Peyer's patch (tissue), 4 donors: ENCODE measurements around the gene ARHGAP28. TPM values are rescaled to one million over a fixed set of nuclear protein-coding genes. Genes with fewer than 3 reads are reported as not detected.

Experiments used
- DNase-seq, 3 donors: peaks; one replicate each; pipeline ENCODE4 v3.0.0-alpha.2; 2017 to 2019
- H3K27ac ChIP-seq, 4 donors: fragments of 200-600 bp; sonication (generic); one replicate each; pipeline ENCODE4 v1.5.1; 2016 to 2019
- H3K27me3 ChIP-seq, 2 donors: fragments of 200-600 bp; sonication (generic); one replicate each; pipeline ENCODE4 v1.5.1; 2019
- H3K36me3 ChIP-seq, 3 donors: fragments of 200-600 bp; sonication (generic); one replicate each; pipeline ENCODE4 v1.5.1; 2016 to 2019
- H3K4me1 ChIP-seq, 4 donors: fragments of 200-600 bp; sonication (generic); one replicate each; pipeline ENCODE4 v1.5.1; 2016 to 2019
- H3K4me3 ChIP-seq, 4 donors: fragments of 200-600 bp; sonication (generic); 1 replicate in 3 of 4; 2 replicates in 1 of 4; pipeline ENCODE4 v1.5.1; 2016 to 2019; ENCODE audit warnings: mild to moderate bottlenecking in 1 of 4
- H3K9me3 ChIP-seq, 4 donors: fragments of 200-600 bp; sonication (generic); one replicate each; pipeline ENCODE4 v1.5.1; 2016 to 2019; ENCODE audit warnings: mild to moderate bottlenecking in 1 of 4
- CTCF ChIP-seq, 6 experiments: fragments of 450-650 bp in 4 of 6; fragments of 200-600 bp in 2 of 6; sonication (generic) in 1 of 6; IDR thresholded peaks; one replicate each; pipeline ENCODE4 v1.5.1; 2017 to 2019; ENCODE audit warnings: antibody characterized with exemption in 6 of 6, mild to moderate bottlenecking in 3 of 6, moderate library complexity in 1 of 6
- POLR2A ChIP-seq, 2 donors: fragments of 450-650 bp; IDR thresholded peaks; one replicate each; pipeline ENCODE4 v1.5.1; 2017; ENCODE audit warnings: antibody characterized with exemption in 2 of 2, mild to moderate bottlenecking in 2 of 2, moderate library complexity in 2 of 2
- total RNA-seq, 4 donors: library from RNA; depleted of rRNA; stranded (reverse); fragments of >200 nt; gene quantifications; one replicate each; pipeline ENCODE4 v1.1.0, GENCODE V29; 2016

ARHGAP28 gene
- total RNA-seq, 4 donors from 2014 or later, result 1.0 to 35.5 (median 3.3) TPM

- Histone ChIP-seq H3K27ac (no peak overlapping the region), H3K4me3 (no peak overlapping the region), H3K36me3 (no peaks in the 10 kb centered on the region), H3K9me3 (no peaks in the 10 kb centered on the region), H3K27me3 (no peaks in the 10 kb centered on the region), H3K4me1 (no peaks in the 10 kb centered on the region)
- no peak for TF ChIP-seq POLR2A (IDR thresholded peaks at IDR 0.05)
- no peak for TF ChIP-seq CTCF (IDR thresholded peaks at IDR 0.05)
- DNase-seq, result no peak
Observed at GRCh38 chr18:6719098-6719846, 10.2 kb upstream of the ARHGAP28 start.

GRCh38 chr18:6719910-6720683 is 9.4 kb upstream of the ARHGAP28 start:
- Histone ChIP-seq H3K36me3 (no peaks in the 10 kb centered on the region), H3K27ac (no peak overlapping the region), H3K27me3 (no peaks in the 10 kb centered on the region), H3K4me3 (no peak overlapping the region), H3K9me3 (no peaks in the 10 kb centered on the region), H3K4me1 (no peaks in the 10 kb centered on the region)
- no peak for DNase-seq
- TF ChIP-seq CTCF (IDR thresholded peaks at IDR 0.05) (no peak), POLR2A (IDR thresholded peaks at IDR 0.05) (no peak)

GRCh38 chr18:6721755-6722154 is 7.8 kb upstream of the ARHGAP28 start:
- H3K27me3 ChIP-seq, result no peaks in the 10 kb centered on the region
- no peaks in the 10 kb centered on the region for H3K9me3 ChIP-seq
- TF ChIP-seq POLR2A (IDR thresholded peaks at IDR 0.05), result no peak
- no peak for TF ChIP-seq CTCF (IDR thresholded peaks at IDR 0.05)
- H3K36me3 ChIP-seq, result no peaks in the 10 kb centered on the region
- no peaks in the 10 kb centered on the region for H3K4me1 ChIP-seq
- H3K4me3 ChIP-seq, result no peak overlapping the region
- H3K27ac ChIP-seq, result no peak overlapping the region
- DNase-seq, result no peak

GRCh38 chr18:6722690-6723089 is 6.8 kb upstream of the ARHGAP28 start:
- no peak for DNase-seq
- Histone ChIP-seq H3K4me3 (no peak overlapping the region), H3K27ac (no peak overlapping the region), H3K9me3 (no peaks in the 10 kb centered on the region), H3K4me1 (no peaks in the 10 kb centered on the region), H3K27me3 (no peaks in the 10 kb centered on the region), H3K36me3 (no peaks in the 10 kb centered on the region)
- TF ChIP-seq CTCF (IDR thresholded peaks at IDR 0.05) (no peak), POLR2A (IDR thresholded peaks at IDR 0.05) (no peak)

- TF ChIP-seq CTCF (IDR thresholded peaks at IDR 0.05) (no peak), POLR2A (IDR thresholded peaks at IDR 0.05) (no peak)
- no peaks in the 10 kb centered on the region for H3K27me3 ChIP-seq
- H3K9me3 ChIP-seq, result no peaks in the 10 kb centered on the region
Observed at GRCh38 chr18:6724331-6724730, 5.2 kb upstream of the ARHGAP28 start.

More at GRCh38 chr18:6724331-6724730, 5.2 kb upstream of the ARHGAP28 start:
- no peak for DNase-seq
- no peaks in the 10 kb centered on the region for H3K36me3 ChIP-seq
- H3K4me1 ChIP-seq, result no peaks in the 10 kb centered on the region
- no peak overlapping the region for H3K4me3 ChIP-seq
- H3K27ac ChIP-seq, result no peak overlapping the region
